ENCODE results near the gene STK32B. TPM values are rescaled to one million over a fixed set of nuclear protein-coding genes. Genes with fewer than 3 reads are reported as not detected.

STK32B gene
- total and polyA plus RNA-seq, 8 donors, result 0.61 to 5.5 (median 3.1) TPM

DNA sequence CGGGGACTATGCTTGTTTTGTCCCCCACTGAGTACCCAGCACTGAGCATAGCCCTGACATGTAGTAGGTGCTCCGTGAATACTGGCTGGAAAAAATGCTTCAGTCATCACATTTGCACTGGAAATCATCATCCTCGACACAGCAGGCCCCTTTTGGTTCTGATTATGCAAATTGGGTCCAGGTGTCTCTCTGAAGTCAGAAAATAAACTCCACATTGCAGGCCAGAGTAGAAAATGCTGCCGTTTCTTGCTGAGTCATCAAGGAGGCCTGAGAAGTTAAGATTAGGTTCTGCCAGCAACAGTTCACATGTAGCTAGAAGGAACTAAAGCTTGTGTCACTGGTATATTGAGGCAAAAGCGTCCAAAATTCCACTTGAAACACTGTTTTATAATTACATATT is 15.0 kb upstream of the STK32B start:
- no peak overlapping the region for H3K27ac ChIP-seq
- H3K4me3 ChIP-seq, result no peak overlapping the region
- H3K36me3 ChIP-seq, result no peaks in the 10 kb centered on the region
- DNase-seq, result peak in 1 of 2 donors; percentile 33
- H3K9me3 ChIP-seq, result no peaks in the 10 kb centered on the region
- no peak for TF ChIP-seq EP300 (IDR thresholded peaks at IDR 0.05)
- no peak for TF ChIP-seq POLR2A (IDR thresholded peaks at IDR 0.05)
- no peak for TF ChIP-seq POLR2AphosphoS5 (IDR thresholded peaks at IDR 0.05)
- TF ChIP-seq, protein P1, sequence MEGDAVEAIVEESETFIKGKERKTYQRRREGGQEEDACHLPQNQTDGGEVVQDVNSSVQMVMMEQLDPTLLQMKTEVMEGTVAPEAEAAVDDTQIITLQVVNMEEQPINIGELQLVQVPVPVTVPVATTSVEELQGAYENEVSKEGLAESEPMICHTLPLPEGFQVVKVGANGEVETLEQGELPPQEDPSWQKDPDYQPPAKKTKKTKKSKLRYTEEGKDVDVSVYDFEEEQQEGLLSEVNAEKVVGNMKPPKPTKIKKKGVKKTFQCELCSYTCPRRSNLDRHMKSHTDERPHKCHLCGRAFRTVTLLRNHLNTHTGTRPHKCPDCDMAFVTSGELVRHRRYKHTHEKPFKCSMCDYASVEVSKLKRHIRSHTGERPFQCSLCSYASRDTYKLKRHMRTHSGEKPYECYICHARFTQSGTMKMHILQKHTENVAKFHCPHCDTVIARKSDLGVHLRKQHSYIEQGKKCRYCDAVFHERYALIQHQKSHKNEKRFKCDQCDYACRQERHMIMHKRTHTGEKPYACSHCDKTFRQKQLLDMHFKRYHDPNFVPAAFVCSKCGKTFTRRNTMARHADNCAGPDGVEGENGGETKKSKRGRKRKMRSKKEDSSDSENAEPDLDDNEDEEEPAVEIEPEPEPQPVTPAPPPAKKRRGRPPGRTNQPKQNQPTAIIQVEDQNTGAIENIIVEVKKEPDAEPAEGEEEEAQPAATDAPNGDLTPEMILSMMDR (IDR thresholded peaks at IDR 0.05), result no peak
- intact Hi-C loops (cut with DNase I; ENCODE audit: low total_unique reads), result no loop called here
- peaks cover 3 to 55% (median 27%) of the 10 kb centered on the region in 4 donors for H3K4me1 ChIP-seq
- no peaks in the 10 kb centered on the region for H3K27me3 ChIP-seq
- WGBS, 5 donors, result 15 to 37% (median 18%) methylated on average over 5 of the region's 5 CpGs

DNA sequence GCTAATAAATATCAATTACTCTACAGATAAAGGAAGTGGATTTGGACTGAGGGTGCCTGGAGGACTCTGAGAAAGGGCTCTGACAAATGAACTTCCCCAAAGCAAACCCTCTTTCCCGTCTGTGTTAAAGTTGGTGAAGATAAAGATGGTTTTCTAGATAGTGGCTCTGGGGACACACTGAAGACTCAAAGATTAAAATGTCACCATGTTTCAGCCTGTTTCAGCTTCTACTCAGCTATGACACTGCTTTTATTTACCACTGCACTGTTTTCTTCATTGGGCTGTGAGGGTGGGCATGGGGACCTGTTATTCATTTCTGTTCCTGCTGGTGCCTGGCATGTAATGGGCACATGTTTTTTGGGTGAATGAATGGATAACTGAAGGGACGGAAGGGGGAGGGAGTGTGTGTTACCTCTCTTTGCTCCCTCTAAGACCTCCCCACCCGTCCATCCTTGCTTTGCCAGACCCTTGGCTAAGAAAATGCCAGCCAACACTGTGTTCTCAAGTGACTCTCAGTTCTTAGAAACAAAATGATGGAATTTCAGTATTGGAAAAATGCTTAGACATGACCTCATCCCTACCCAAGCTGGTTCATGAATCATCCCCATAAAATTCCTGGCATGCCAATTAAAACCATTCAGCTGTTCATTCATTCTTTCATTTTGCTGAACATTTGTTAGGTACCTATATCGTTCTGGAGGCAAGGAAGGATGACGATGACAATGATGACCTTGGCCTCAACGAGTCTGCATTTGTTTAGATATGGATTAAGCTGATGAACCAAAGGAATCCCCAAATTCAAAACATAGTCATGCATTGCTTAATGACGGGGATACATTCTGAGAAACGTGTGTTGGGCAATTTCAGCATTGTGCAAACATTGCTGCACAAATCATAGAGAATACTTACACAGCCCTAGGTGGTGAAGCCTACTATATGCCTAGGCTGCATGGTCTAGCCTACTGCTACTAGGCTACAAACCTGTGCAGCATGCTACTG is 13.4 kb upstream of the STK32B start:
- Histone ChIP-seq H3K27ac (peak overlapping the region in 4 of 5 donors; percentile 15 to 32 (median 16)), H3K4me1 (peaks cover 5 to 66% (median 34%) of the 10 kb centered on the region in 4 donors), H3K9me3 (no peaks in the 10 kb centered on the region), H3K4me3 (no peak overlapping the region), H3K36me3 (no peaks in the 10 kb centered on the region), H3K27me3 (no peaks in the 10 kb centered on the region)
- 52 to 69% (median 67%) methylated on average over 8 of the region's 8 CpGs for WGBS, 5 donors
- peak in 1 of 2 donors; percentile 33 for DNase-seq
- intact Hi-C loops (cut with DNase I; ENCODE audit: low total_unique reads), result no loop called here
- TF ChIP-seq EP300 (IDR thresholded peaks at IDR 0.05) (no peak), POLR2AphosphoS5 (IDR thresholded peaks at IDR 0.05) (peak in 2 of 3 donors; percentile 66 to 83), POLR2A (IDR thresholded peaks at IDR 0.05) (no peak)

DNA sequence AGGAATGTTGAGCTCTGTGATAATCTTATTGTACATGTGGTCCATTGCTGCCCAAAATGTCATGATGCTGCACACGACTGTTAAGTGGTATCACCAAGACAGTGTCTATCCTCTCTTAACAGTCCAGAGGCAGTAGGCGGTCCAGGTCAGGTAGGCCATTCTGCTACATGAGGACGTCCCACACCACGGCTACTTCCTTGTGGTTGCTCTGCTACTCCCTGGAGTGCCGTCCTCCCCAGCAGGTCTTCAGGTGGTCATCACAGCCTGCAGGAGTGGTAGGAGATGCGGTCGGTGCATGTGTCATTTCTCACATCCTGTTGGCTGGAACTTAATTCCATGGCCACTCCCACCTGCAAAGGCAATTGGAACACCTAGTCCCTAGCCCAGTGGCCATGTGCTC is 11.5 kb upstream of the STK32B start:
- Histone ChIP-seq H3K4me1 (peaks cover 0 to 46% (median 25%) of the 10 kb centered on the region in 4 donors), H3K27me3 (peaks cover 0 to 12% (median 0%) of the 10 kb centered on the region in 3 donors), H3K36me3 (no peaks in the 10 kb centered on the region), H3K27ac (no peak overlapping the region), H3K9me3 (no peaks in the 10 kb centered on the region), H3K4me3 (no peak overlapping the region)
- intact Hi-C loops (cut with DNase I; ENCODE audit: low total_unique reads), result no loop called here
- 93 to 100% (median 95%) methylated on average over 7 of the region's 7 CpGs for WGBS, 5 donors
- no peak for DNase-seq
- TF ChIP-seq POLR2A (IDR thresholded peaks at IDR 0.05) (no peak), POLR2AphosphoS5 (IDR thresholded peaks at IDR 0.05) (no peak), EP300 (IDR thresholded peaks at IDR 0.05) (no peak)
- TF ChIP-seq, protein P1 (IDR thresholded peaks at IDR 0.05), result no peak

DNA sequence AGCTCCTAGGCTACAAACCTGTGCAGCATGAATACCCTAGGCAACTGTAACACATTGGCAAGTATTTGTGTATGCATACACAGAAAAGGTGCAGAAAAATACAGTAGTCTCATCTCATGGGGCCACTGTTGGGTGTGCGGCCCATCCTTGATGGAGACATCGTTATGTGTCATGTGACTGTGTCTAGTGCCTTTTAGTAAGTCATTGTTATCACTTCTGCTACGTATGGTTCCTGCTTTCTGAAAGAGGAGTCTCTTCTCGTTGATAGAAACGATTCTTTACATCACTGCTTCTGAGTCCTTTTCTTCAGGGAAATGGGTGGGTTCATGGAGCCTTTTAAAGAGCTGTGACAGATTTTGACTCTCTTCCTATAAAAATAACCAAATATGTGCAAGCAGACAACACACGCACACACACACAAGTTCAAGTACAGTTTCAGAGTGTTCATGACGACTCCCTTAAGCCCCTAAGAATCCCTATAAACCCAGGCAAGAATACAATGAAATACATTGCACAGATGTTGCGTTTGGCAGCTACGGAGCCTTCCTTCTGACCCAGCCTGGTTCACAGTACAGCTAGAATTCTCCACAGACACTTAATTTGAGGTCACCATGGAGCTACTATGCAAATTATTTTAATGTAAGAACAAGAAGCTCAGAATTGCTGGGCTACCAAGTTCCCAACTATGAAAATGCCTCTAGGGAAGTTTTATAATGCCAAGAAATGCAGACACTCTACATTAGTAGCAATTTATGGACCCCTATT is 10.2 kb upstream of the STK32B start:
- TF ChIP-seq POLR2A (IDR thresholded peaks at IDR 0.05) (no peak), POLR2AphosphoS5 (IDR thresholded peaks at IDR 0.05) (no peak), EP300 (IDR thresholded peaks at IDR 0.05) (no peak)
- TF ChIP-seq, protein P1 (IDR thresholded peaks at IDR 0.05), result no peak
- WGBS, 5 donors, result 63 to 73% (median 70%) methylated on average over 9 of the region's 9 CpGs
- peak in 1 of 2 donors; percentile 67 for DNase-seq
- no peaks in the 10 kb centered on the region for H3K9me3 ChIP-seq
- peaks cover 0 to 41% (median 21%) of the 10 kb centered on the region in 4 donors for H3K4me1 ChIP-seq
- H3K4me3 ChIP-seq, result no peak overlapping the region
- no peaks in the 10 kb centered on the region for H3K36me3 ChIP-seq
- H3K27me3 ChIP-seq, result peaks cover 0 to 15% (median 0%) of the 10 kb centered on the region in 3 donors
- no peak overlapping the region for H3K27ac ChIP-seq
- intact Hi-C loops (cut with DNase I; ENCODE audit: low total_unique reads), result no loop called here

Measured in stomach (tissue), 9 donors.